SK-N-SH (cell line): ENCODE data around the gene RHOG. TPM values are rescaled to one million over a fixed set of nuclear protein-coding genes. Genes with fewer than 3 reads are reported as not detected.

ENCODE experiments used
- CTCF ChIA-PET: fragments of 300-600, 350-600 bp; formaldehyde crosslinking; extraction: SDS; loops from one replicate; lab custom pipeline; 2021; lab: Yijun Ruan, JAX
- POLR2A ChIA-PET: fragments of 350-600 bp; sonication (Branson Sonifier 250); formaldehyde crosslinking; extraction: SDS; loops from one replicate; lab custom pipeline; 2020; ENCODE audit warnings: antibody characterized with exemption, inconsistent platforms; lab: Yijun Ruan, JAX
- DNase-seq: peaks from one replicate; pipeline ENCODE4 v3.0.0; 2012
- H2AFZ ChIP-seq: fragments of 200-600 bp; sonication (generic); 2 replicates; pipeline ENCODE4 v1.8.1; 2016; ENCODE audit warnings: antibody characterized with exemption, mild to moderate bottlenecking, low read depth
- H3F3A ChIP-seq: fragments of 200-600 bp; sonication (generic); replicated peaks from 2 replicates; pipeline ENCODE3; 2016; ENCODE audit warnings: antibody characterized with exemption, mild to moderate bottlenecking; ENCODE audit not compliant: insufficient read depth
- H3K27ac ChIP-seq, 2 experiments: fragments of 200-500 bp in 1 of 2; fragments of 200-600 bp in 1 of 2; sonication (Bioruptor generic) in 1 of 2; sonication (generic), shearing (Covaris generic) in 1 of 2; 2 replicates each; pipeline versions ENCODE4 v1.5.1 to v1.6.1; 2014 to 2016; ENCODE audit warnings: low read depth in 2 of 2, inconsistent platforms in 1 of 2, low read length in 1 of 2, mild to moderate bottlenecking in 1 of 2, mixed read lengths in 1 of 2
- H3K27me3 ChIP-seq: fragments of 200-600 bp; sonication (generic), shearing (Covaris generic); 2 replicates; pipeline ENCODE4 v1.6.1; 2016; ENCODE audit warnings: mixed run types; ENCODE audit not compliant: insufficient read depth
- H3K36me3 ChIP-seq, 2 experiments: fragments of 200-500 bp in 1 of 2; fragments of 200-600 bp in 1 of 2; sonication (Bioruptor generic) in 1 of 2; sonication (generic) in 1 of 2; replicated peaks in 1 of 2; 2 replicates each; pipeline versions ENCODE3 to v1.5.1; 2014 to 2016; ENCODE audit warnings: low read length in 1 of 2, mild to moderate bottlenecking in 1 of 2; ENCODE audit not compliant: insufficient read depth in 2 of 2, control insufficient read depth in 1 of 2
- H3K4me1 ChIP-seq, 2 experiments: fragments of 200-500 bp in 1 of 2; fragments of 200-600 bp in 1 of 2; sonication (Bioruptor generic) in 1 of 2; sonication (generic), shearing (Covaris generic) in 1 of 2; 2 replicates each; pipeline versions ENCODE4 v1.5.1 to v1.6.1; 2014 to 2016; ENCODE audit warnings: low read depth in 1 of 2, low read length in 1 of 2, mixed run types in 1 of 2; ENCODE audit not compliant: insufficient read depth in 2 of 2, control insufficient read depth in 1 of 2
- H3K4me2 ChIP-seq: fragments of 200-600 bp; sonication (generic), shearing (Covaris generic); 2 replicates; pipeline ENCODE4 v1.6.1; 2017; ENCODE audit warnings: mixed run types
- H3K4me3 ChIP-seq, 2 experiments: fragments of 200-500 bp in 1 of 2; fragments of 200-600 bp in 1 of 2; sonication (Bioruptor generic) in 1 of 2; sonication (generic), shearing (Covaris generic) in 1 of 2; 2 replicates each; pipeline versions ENCODE4 v1.5.1 to v1.8.1; 2014 to 2016; ENCODE audit warnings: low read depth in 2 of 2, inconsistent platforms in 1 of 2, low read length in 1 of 2, mild to moderate bottlenecking in 1 of 2, mixed read lengths in 1 of 2, moderate library complexity in 1 of 2
- H3K79me2 ChIP-seq: fragments of 200-600 bp; sonication (generic); 2 replicates; pipeline ENCODE4 v1.8.1; 2017; ENCODE audit warnings: mild to moderate bottlenecking; ENCODE audit not compliant: insufficient read depth
- H3K9ac ChIP-seq: fragments of 200-600 bp; sonication (generic); 2 replicates; pipeline ENCODE4 v1.6.1; 2017; ENCODE audit warnings: mixed run types
- H3K9me2 ChIP-seq: fragments of 200-600 bp; sonication (generic); 2 replicates; pipeline ENCODE4 v1.6.1; 2017; ENCODE audit warnings: mixed run types
- H3K9me3 ChIP-seq: fragments of 200-600 bp; sonication (generic); 2 replicates; pipeline ENCODE4 v1.6.1; 2017; ENCODE audit warnings: mixed run types, mild to moderate bottlenecking, moderate library complexity
- H4K20me1 ChIP-seq: fragments of 200-600 bp; sonication (generic); 2 replicates; pipeline ENCODE4 v1.6.1; 2017; ENCODE audit warnings: mild to moderate bottlenecking, mixed run types; ENCODE audit not compliant: insufficient read depth
- CHD2 ChIP-seq: fragments of 150-350 bp; IDR thresholded peaks from 2 replicates; pipeline ENCODE4 v1.6.1; 2018; ENCODE audit warnings: low read length; ENCODE audit not compliant: partially characterized antibody
- ELF1 ChIP-seq: IDR thresholded peaks from 2 replicates; pipeline ENCODE4 v1.4.0; 2012
- FOXJ3 ChIP-seq: sonication (generic); formaldehyde crosslinking; IDR thresholded peaks from 2 replicates; pipeline ENCODE4 v1.5.1; 2020; ENCODE audit warnings: mild to moderate bottlenecking, missing genetic modification reagents
- GABPA ChIP-seq: IDR thresholded peaks from 2 replicates; pipeline ENCODE4 v1.4.0; 2012; ENCODE audit warnings: low read depth, mild to moderate bottlenecking
- GATA2 ChIP-seq: sonication (generic); formaldehyde crosslinking; IDR thresholded peaks from 2 replicates; pipeline ENCODE4 v1.5.0; 2020; ENCODE audit warnings: mild to moderate bottlenecking, missing genetic modification reagents
- JUND ChIP-seq: IDR thresholded peaks from 2 replicates; pipeline ENCODE4 v1.4.0; 2012
- MEF2A ChIP-seq: IDR thresholded peaks from 2 replicates; pipeline ENCODE4 v1.4.0; 2012; ENCODE audit warnings: low read depth, borderline replicate concordance
- MXI1 ChIP-seq: IDR thresholded peaks from 2 replicates; pipeline ENCODE4 v1.6.1; 2012; ENCODE audit warnings: mild to moderate bottlenecking, low read depth, low read length, improper control_type of control experiment
- NRF1 ChIP-seq: IDR thresholded peaks from 2 replicates; pipeline ENCODE4 v1.6.1; 2012; ENCODE audit warnings: low read depth, mild to moderate bottlenecking, low read length
- POLR2AphosphoS5 ChIP-seq: IDR thresholded peaks from 2 replicates; pipeline ENCODE4 v1.6.1; 2012; ENCODE audit warnings: low read depth, low read length
- RAD21 ChIP-seq: IDR thresholded peaks from 2 replicates; pipeline ENCODE4 v1.6.1; 2012; ENCODE audit warnings: mild to moderate bottlenecking, low read length
- RFX5 ChIP-seq: IDR thresholded peaks from 2 replicates; pipeline ENCODE4 v1.6.1; 2012; ENCODE audit warnings: mild to moderate bottlenecking, improper control_type of control experiment, low read length
- TCF12 ChIP-seq: IDR thresholded peaks from 2 replicates; pipeline ENCODE4 v1.4.0; 2012
- WGBS: methylation state at CpG from one replicate; pipeline ENCODE4 v1.1.6; 2017; ENCODE audit warnings: low lambda C conversion rate; 5-methylcytosine and 5-hydroxymethylcytosine counted together
- polyA plus RNA-seq, 3 experiments: library from polyadenylated mRNA; depleted of rRNA; stranded (reverse); fragments of >200 nt; gene quantifications; 2 replicates each; pipeline ENCODE4 v1.2.3, GENCODE V29; 2012
- TF ChIP-seq, protein P1 (sequence below): IDR thresholded peaks from 2 replicates; pipeline ENCODE4 v1.4.0; 2012; ENCODE audit warnings: low read depth, borderline replicate concordance
- TF ChIP-seq, protein P2 (sequence below): fragments of 150-350 bp; IDR thresholded peaks from 2 replicates; pipeline ENCODE4 v1.6.1; 2017; ENCODE audit warnings: antibody characterized with exemption, low read length, low read depth, borderline replicate concordance
- TF ChIP-seq, protein P3 (sequence below): IDR thresholded peaks from 2 replicates; pipeline ENCODE4 v1.4.0; 2012; ENCODE audit warnings: low read depth, borderline replicate concordance

RHOG gene
- polyA plus RNA-seq, 1 of the 3 experiments (the other 2 are of a cell fraction) = 73.7 TPM

DNA sequence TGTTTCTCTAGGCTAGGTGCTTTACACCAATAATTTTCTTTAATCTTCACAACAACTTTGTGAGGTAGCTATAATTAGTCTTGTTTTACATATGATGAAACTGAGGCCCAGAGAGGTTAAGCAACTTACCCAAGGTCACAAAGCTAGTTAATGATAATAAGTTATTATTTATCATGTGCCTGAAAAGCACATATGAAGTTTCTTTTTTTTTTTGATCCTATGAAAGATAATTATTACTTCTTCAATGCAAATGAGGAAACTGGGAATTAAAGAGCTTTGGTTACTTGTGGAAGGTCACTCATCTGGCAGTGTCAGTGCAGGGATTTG is 37.5 kb upstream of the RHOG start:
- Histone ChIP-seq H3K9me3 (no peaks in the 10 kb centered on the region), H3K27ac (no peak overlapping the region), H2AFZ (no peak overlapping the region), H4K20me1 (no peaks in the 10 kb centered on the region), H3K4me1 (peaks cover 6 to 11% of the 10 kb centered on the region in 2 experiments; a peak in 2 of 4 replicates), H3K9ac (no peak overlapping the region), H3K27me3 (no peaks in the 10 kb centered on the region), H3K36me3 (no peaks in the 10 kb centered on the region), H3F3A (no peaks in the 10 kb centered on the region), H3K79me2 (peaks cover 3% of the 10 kb centered on the region; the same call in 1 of the 2 replicates), H3K4me3 (no peak overlapping the region), H3K9me2 (no peaks in the 10 kb centered on the region)
- CTCF ChIA-PET = interaction anchor here (0.6 to 3.1 kb wide), 5 partner anchors 23 to 195 kb away, joined by 3 to 16 read pairs (median 4); partner anchors contain the start of gene STIM1
- POLR2A ChIA-PET = no interaction called here
- no peak for DNase-seq
- TF ChIP-seq RAD21 (no peak), JUND (no peak), CHD2 (no peak)
- TF ChIP-seq, protein P1, sequence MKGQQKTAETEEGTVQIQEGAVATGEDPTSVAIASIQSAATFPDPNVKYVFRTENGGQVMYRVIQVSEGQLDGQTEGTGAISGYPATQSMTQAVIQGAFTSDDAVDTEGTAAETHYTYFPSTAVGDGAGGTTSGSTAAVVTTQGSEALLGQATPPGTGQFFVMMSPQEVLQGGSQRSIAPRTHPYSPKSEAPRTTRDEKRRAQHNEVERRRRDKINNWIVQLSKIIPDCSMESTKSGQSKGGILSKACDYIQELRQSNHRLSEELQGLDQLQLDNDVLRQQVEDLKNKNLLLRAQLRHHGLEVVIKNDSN = no peak
- TF ChIP-seq, all 33 proteins: peak for 0
- no peak overlapping the region for H3K4me2 ChIP-seq

DNA sequence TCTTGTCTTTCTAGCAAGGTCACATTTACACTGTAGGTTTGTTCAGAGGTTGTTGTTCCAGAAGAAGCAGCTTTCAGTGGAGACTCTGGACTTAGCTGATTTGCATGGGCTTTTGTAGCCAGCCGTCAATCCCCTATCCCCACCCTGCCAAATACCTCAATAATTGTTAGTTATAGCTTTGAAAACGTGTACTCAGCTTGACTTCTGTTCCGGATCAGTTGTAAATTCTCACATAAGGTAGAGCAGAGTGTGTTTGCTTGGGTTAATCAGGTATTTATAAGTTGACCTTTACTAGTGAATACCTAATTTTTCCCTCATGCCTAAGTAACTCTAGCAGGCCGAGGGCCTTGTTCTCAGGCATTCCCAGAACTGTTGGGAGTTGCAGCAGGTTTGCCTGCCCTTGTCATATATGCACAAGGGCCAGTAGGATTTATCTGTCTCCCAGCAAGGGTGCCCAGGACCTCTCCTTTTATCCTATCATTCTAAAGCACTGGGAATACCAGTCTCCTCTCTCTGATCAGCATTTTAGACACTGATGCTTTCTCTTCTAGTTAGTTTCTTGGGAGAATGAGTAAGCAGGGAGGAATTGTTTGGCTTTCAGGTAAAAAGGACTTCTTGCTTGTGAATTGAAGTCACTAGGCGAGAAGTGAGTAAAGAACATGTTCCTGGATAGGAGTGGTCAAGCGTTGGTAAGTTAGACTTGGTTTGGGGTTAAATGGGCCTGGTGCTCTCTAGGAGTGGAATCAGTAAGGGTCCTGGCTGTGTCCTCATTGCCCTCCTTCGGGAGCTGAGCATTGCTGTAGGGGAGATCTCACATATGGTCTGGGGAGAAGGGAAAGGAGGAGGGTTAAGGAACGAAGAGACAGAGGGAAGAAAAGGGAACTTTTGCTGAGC is 36.9 kb upstream of the RHOG start:
- ChIA-PET POLR2A (no interaction called here), CTCF (interaction anchor here (0.6 to 3.1 kb wide), 5 partner anchors 23 to 195 kb away, joined by 3 to 16 read pairs (median 4); partner anchors contain the start of gene STIM1)
- H3F3A ChIP-seq = no peaks in the 10 kb centered on the region
- DNase-seq = no peak
- no peaks in the 10 kb centered on the region for H3K9me3 ChIP-seq
- no peak overlapping the region for H3K27ac ChIP-seq
- H3K9ac ChIP-seq = no peak overlapping the region
- WGBS = 83% methylated on average over 8 of the region's 8 CpGs
- no peaks in the 10 kb centered on the region for H3K36me3 ChIP-seq
- H2AFZ ChIP-seq = no peak overlapping the region
- H3K4me1 ChIP-seq = peaks cover 6 to 11% of the 10 kb centered on the region in 2 experiments; a peak in 2 of 4 replicates
- peaks cover 3% of the 10 kb centered on the region; the same call in 1 of the 2 replicates for H3K79me2 ChIP-seq
- H3K4me2 ChIP-seq = no peak overlapping the region
- no peak overlapping the region for H3K4me3 ChIP-seq
- H3K27me3 ChIP-seq = no peaks in the 10 kb centered on the region
- no peaks in the 10 kb centered on the region for H3K9me2 ChIP-seq
- TF ChIP-seq FOXJ3 = no peak
- TF ChIP-seq MXI1 = no peak
- no peak for TF ChIP-seq NRF1
- no peak for TF ChIP-seq TCF12
- TF ChIP-seq MEF2A = no peak
- TF ChIP-seq RFX5 = no peak
- TF ChIP-seq, protein P2, sequence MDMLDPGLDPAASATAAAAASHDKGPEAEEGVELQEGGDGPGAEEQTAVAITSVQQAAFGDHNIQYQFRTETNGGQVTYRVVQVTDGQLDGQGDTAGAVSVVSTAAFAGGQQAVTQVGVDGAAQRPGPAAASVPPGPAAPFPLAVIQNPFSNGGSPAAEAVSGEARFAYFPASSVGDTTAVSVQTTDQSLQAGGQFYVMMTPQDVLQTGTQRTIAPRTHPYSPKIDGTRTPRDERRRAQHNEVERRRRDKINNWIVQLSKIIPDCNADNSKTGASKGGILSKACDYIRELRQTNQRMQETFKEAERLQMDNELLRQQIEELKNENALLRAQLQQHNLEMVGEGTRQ = no peak
- TF ChIP-seq ELF1 = no peak
- no peak for TF ChIP-seq POLR2AphosphoS5
- no peak for TF ChIP-seq JUND
- no peak for TF ChIP-seq GABPA
- TF ChIP-seq, protein P3, sequence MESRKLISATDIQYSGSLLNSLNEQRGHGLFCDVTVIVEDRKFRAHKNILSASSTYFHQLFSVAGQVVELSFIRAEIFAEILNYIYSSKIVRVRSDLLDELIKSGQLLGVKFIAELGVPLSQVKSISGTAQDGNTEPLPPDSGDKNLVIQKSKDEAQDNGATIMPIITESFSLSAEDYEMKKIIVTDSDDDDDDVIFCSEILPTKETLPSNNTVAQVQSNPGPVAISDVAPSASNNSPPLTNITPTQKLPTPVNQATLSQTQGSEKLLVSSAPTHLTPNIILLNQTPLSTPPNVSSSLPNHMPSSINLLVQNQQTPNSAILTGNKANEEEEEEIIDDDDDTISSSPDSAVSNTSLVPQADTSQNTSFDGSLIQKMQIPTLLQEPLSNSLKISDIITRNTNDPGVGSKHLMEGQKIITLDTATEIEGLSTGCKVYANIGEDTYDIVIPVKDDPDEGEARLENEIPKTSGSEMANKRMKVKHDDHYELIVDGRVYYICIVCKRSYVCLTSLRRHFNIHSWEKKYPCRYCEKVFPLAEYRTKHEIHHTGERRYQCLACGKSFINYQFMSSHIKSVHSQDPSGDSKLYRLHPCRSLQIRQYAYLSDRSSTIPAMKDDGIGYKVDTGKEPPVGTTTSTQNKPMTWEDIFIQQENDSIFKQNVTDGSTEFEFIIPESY = no peak
- no peak for TF ChIP-seq GATA2 (CRISPR knock-in tag)
- no peaks in the 10 kb centered on the region for H4K20me1 ChIP-seq
